HepG2 (cell line): ENCODE data around the gene CCDC88A. TPM values are rescaled to one million over a fixed set of nuclear protein-coding genes. Genes with fewer than 3 reads are reported as not detected.
"Not testable (repeated sequence)": the region's sequence is repeated elsewhere in the genome, so short reads cannot be mapped to it uniquely, and the experiment has no call there.

Experiments used
- ATAC-seq: fragments of 200-7000 bp; cut with Tn5 transposase; 3 replicates; pipeline ENCODE4 v1.9.1; 2020; ENCODE audit warnings: mild to moderate bottlenecking, moderate library complexity
- BruUV-seq: library from RNA; stranded (reverse); fragments of 400-500 nt; replicated peaks from 2 replicates; lab custom pipeline; 2021; lab: Mats Ljungman, UMichigan
- CTCF ChIA-PET: fragments of 300-600 bp; formaldehyde crosslinking; extraction: SDS; loops from one replicate; lab custom pipeline; 2021; ENCODE audit warnings: low total read pairs, inconsistent platforms, low intra/inter-chr PET ratio; lab: Yijun Ruan, JAX
- POLR2A ChIA-PET: fragments of 350-600 bp; sonication (Branson Sonifier 250); formaldehyde crosslinking; loops from one replicate; lab custom pipeline; 2020; ENCODE audit warnings: antibody characterized with exemption, inconsistent platforms; lab: Yijun Ruan, JAX
- DNase-seq: peaks from one replicate; pipeline ENCODE4 v3.0.0-alpha.2; 2015; ENCODE audit warnings: low spot score
- FAIRE-seq: peaks from 3 replicates; lab custom pipeline; 2011; peaks lifted over from hg19 to GRCh38; lab: Jason Lieb, UNC
- H2AFZ ChIP-seq: one replicate; pipeline ENCODE4 v1.6.1; 2011; ENCODE audit warnings: low read length, inconsistent platforms
- H3K27ac ChIP-seq: fragments of 300-600 bp; 3 replicates; pipeline ENCODE4 v1.8.0; 2011; ENCODE audit warnings: mixed run types, mild to moderate bottlenecking, mixed read lengths, low read length, inconsistent platforms; ENCODE audit not compliant: insufficient read depth; ENCODE audit errors: extremely low read length
- H3K27me3 ChIP-seq, 2 experiments: fragments of 200-600 bp in 1 of 2; 2 replicates in 1 of 2; 3 replicates in 1 of 2; pipeline versions ENCODE4 v1.6.0 to v1.8.0; 2011; ENCODE audit warnings: low read length in 2 of 2, mild to moderate bottlenecking in 2 of 2, moderate library complexity in 2 of 2, inconsistent platforms in 1 of 2; ENCODE audit not compliant: insufficient read depth in 2 of 2, control insufficient read depth in 1 of 2
- H3K36me3 ChIP-seq, 2 experiments: fragments of 200-600 bp in 1 of 2; replicated peaks in 1 of 2; 2 replicates in 1 of 2; 3 replicates in 1 of 2; pipeline versions ENCODE4 v1.5.1 to v1.8.0; 2011; ENCODE audit warnings: low read length in 2 of 2, inconsistent platforms in 1 of 2; ENCODE audit not compliant: insufficient read depth in 2 of 2, control insufficient read depth in 1 of 2
- H3K4me1 ChIP-seq: 2 replicates; pipeline ENCODE4 v1.5.1; 2012; ENCODE audit warnings: low read length, inconsistent platforms; ENCODE audit not compliant: insufficient read depth
- H3K4me2 ChIP-seq: 2 replicates; pipeline ENCODE4 v1.6.0; 2011; ENCODE audit warnings: low read depth, low read length, inconsistent platforms
- H3K4me3 ChIP-seq, 3 experiments: fragments of 200-600 bp in 1 of 3; sonication (generic), shearing (Covaris generic) in 1 of 3; replicated peaks in 1 of 3; 2 replicates each; pipeline ENCODE4 v1.5.1; 2011 to 2016; ENCODE audit warnings: low read length in 3 of 3, inconsistent platforms in 2 of 3, low read depth in 2 of 3, mild to moderate bottlenecking in 2 of 3, control low read depth in 1 of 3, mixed read lengths in 1 of 3; ENCODE audit not compliant: insufficient read depth in 1 of 3
- H3K79me2 ChIP-seq: one replicate; pipeline ENCODE4 v1.6.1; 2011; ENCODE audit warnings: low read length, inconsistent platforms; ENCODE audit not compliant: insufficient read depth
- H3K9ac ChIP-seq: 2 replicates; pipeline ENCODE4 v1.6.0; 2011; ENCODE audit warnings: mild to moderate bottlenecking, low read depth, low read length, inconsistent platforms; ENCODE audit not compliant: insufficient read depth
- H3K9me3 ChIP-seq: 2 replicates; pipeline ENCODE4 v1.5.1; 2012; ENCODE audit warnings: mild to moderate bottlenecking, low read length
- H4K20me1 ChIP-seq: 2 replicates; pipeline ENCODE4 v1.6.0; 2011; ENCODE audit warnings: inconsistent platforms, mild to moderate bottlenecking, low read length, moderate library complexity; ENCODE audit not compliant: insufficient read depth
- ZNF318 ChIP-seq: sonication (generic); formaldehyde crosslinking; IDR thresholded peaks from 2 replicates; pipeline ENCODE4 v1.4.0; 2020; ENCODE audit warnings: mild to moderate bottlenecking, missing genetic modification reagents
- WGBS: methylation state at CpG from one replicate; pipeline ENCODE4 v1.1.6; 2017; ENCODE audit warnings: low lambda C conversion rate; 5-methylcytosine and 5-hydroxymethylcytosine counted together
- in situ Hi-C: cut with HindIII; loops from 2 replicates; pipeline ENCODE4 v1.10.0; 2017; ENCODE audit warnings: low pct_unique_long_range_greater_than_20kb; ENCODE audit not compliant: extremely low pct_ligation_motif_present
- intact Hi-C: fragments of 100-400 bp; cut with micrococcal nuclease; formaldehyde crosslinking; loops from one replicate; pipeline ENCODE4 v1.10.0; 2022; ENCODE audit not compliant: unreplicated experiment
- polyA plus RNA-seq, 8 experiments: library from polyadenylated mRNA; depleted of rRNA in 3 of 8; stranded (reverse) in 7 of 8; unstranded in 1 of 8; fragments of >200 nt; fragmentation: Illumina TruSeq in 4 of 8; extraction: Trizol in 4 of 8; gene quantifications; 2 replicates each; pipeline versions ENCODE4 v1.2.1 to v1.2.3, GENCODE V29; 2011 to 2016; ENCODE audit warnings: low read depth in 4 of 8, missing spikeins in 1 of 8, mixed read lengths in 1 of 8; ENCODE audit not compliant: insufficient read depth in 1 of 8
- total RNA-seq, 5 experiments: library from RNA; depleted of rRNA; stranded (reverse); fragments of >200 nt; fragmentation: Illumina TruSeq; extraction: Trizol; gene quantifications; 2 replicates each; pipeline ENCODE4 v1.2.3, GENCODE V29; 2016; ENCODE audit warnings: low read depth in 1 of 5

CCDC88A gene
- total and polyA plus RNA-seq, 2 of the 13 experiments (the other 11 are each of a cell fraction or from before 2014, with no cell fraction given) = 43.2 to 84.1 TPM

- TF ChIP-seq ZNF318 (CRISPR knock-in tag) = no peak
These were observed 32.0 kb upstream of the CCDC88A start (continued) for GRCh38 chr2:55451699-55452098.

- H2AFZ ChIP-seq, H3K36me3 ChIP-seq, ATAC-seq, H3K4me3 ChIP-seq, H3K27me3 ChIP-seq, H3K9me3 ChIP-seq, H3K4me1 ChIP-seq, H3K27ac ChIP-seq, DNase-seq, H3K4me2 ChIP-seq, H3K9ac ChIP-seq, in situ Hi-C loops, POLR2A ChIA-PET, BruUV-seq, CTCF ChIA-PET, FAIRE-seq, intact Hi-C loops, H4K20me1 ChIP-seq, H3K79me2 ChIP-seq: not testable (repeated sequence)
- 40% methylated on average over 3 of the region's 3 CpGs for WGBS
These were observed 30.4 kb upstream of the CCDC88A start for GRCh38 chr2:55450014-55450413.
